AG04450 (cell line): ENCODE data around the gene MR1. TPM values are rescaled to one million over a fixed set of nuclear protein-coding genes. Genes with fewer than 3 reads are reported as not detected.

Experiments used
- CTCF ChIA-PET: fragments of 300-600, 350-600 bp; formaldehyde crosslinking; extraction: SDS; loops from one replicate; lab custom pipeline; 2022; ENCODE audit warnings: antibody characterized with exemption, inconsistent platforms; lab: Charles Lee
- POLR2A ChIA-PET: fragments of 350-600 bp; formaldehyde crosslinking; extraction: SDS; loops from one replicate; lab custom pipeline; 2021; ENCODE audit warnings: antibody characterized with exemption, inconsistent platforms; lab: Yijun Ruan, JAX
- DNase-seq: peaks from one replicate; pipeline ENCODE4 v3.0.0-alpha.2; 2011; ENCODE audit warnings: low read depth, low spot score
- H3K27ac ChIP-seq: one replicate; pipeline ENCODE4 v1.5.1; 2012; ENCODE audit warnings: low read depth, low read length, control low read depth
- H3K27me3 ChIP-seq: one replicate; pipeline ENCODE4 v1.6.0; 2012; ENCODE audit warnings: low read length; ENCODE audit not compliant: control insufficient read depth, insufficient read depth
- H3K4me3 ChIP-seq: 2 replicates; pipeline ENCODE4 v1.5.1; 2011; ENCODE audit warnings: mild to moderate bottlenecking, low read depth, low read length, control low read depth
- H3K9me3 ChIP-seq: 2 replicates; pipeline ENCODE4 v1.5.1; 2012; ENCODE audit warnings: low read length; ENCODE audit not compliant: control insufficient read depth, insufficient read depth
- polyA plus RNA-seq: library from polyadenylated mRNA; depleted of rRNA; stranded (reverse); fragments of >200 nt; gene quantifications from 2 replicates; pipeline ENCODE4 v1.2.3, GENCODE V29; 2011
- TF ChIP-seq, protein P1 (sequence below): IDR thresholded peaks from 2 replicates; pipeline ENCODE4 v1.5.1; 2011; ENCODE audit warnings: low read depth, low read length, control low read depth, inconsistent platforms

The MR1 gene
- polyA plus RNA-seq, 1 experiment: 17.2 TPM

DNA sequence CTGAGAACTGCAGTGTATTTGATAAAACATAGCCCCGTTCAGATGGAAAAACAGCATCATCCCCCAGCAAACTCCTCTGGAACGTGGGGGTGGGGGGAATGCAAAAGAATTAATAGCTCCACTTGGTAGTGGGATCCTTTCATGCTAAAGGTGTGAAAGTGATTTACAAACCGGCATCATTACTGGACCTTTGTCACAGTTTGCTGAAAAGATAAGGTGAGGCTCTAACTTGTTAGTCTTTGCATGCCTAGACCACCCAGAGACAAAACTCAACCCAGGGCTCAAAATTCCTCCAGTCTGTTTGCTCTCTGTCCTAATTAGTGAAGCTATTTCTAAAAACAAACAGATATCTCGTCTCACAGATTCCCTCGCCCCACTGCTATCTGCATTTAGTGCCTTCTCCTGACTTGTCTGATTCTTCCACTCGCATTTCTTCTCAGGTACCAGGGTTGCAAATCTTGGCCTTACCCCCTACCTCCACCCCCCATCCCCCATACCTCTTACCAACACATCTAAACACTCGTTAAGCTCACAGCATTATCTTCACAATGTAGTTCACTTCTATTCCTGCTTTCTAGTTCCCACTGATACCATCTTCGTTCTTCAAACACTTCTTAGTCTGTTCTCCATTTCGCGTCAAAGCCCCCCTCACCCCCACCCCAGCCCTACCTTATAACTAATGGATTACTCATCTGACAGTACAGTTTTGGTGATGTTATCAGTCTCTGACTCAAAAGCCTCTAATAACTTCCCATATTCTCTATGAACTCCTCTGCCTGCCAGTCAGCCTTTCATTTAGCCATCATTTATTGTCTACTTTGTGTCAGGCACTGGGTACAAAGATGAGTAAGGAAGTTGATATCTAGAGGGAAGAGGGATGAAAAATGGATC lies 66.5 kb downstream of the MR1 start:
- ChIA-PET POLR2A (interaction anchor here (2.8 to 4.7 kb wide), 2 partner anchors 11 to 41 kb away, joined by 24 to 28 read pairs; partner anchors contain the start of gene IER5), CTCF (interaction anchor here (0.6 to 1.6 kb wide), 6 partner anchors 9 to 174 kb away, joined by 3 to 7 read pairs (median 3); no protein-coding TSS in a partner anchor)
- H3K27ac ChIP-seq: peak overlapping the region; percentile 22
- H3K9me3 ChIP-seq: no peaks in the 10 kb centered on the region; the same call in 1 of the 2 replicates
- no peaks in the 10 kb centered on the region for H3K27me3 ChIP-seq
- TF ChIP-seq, protein P1, sequence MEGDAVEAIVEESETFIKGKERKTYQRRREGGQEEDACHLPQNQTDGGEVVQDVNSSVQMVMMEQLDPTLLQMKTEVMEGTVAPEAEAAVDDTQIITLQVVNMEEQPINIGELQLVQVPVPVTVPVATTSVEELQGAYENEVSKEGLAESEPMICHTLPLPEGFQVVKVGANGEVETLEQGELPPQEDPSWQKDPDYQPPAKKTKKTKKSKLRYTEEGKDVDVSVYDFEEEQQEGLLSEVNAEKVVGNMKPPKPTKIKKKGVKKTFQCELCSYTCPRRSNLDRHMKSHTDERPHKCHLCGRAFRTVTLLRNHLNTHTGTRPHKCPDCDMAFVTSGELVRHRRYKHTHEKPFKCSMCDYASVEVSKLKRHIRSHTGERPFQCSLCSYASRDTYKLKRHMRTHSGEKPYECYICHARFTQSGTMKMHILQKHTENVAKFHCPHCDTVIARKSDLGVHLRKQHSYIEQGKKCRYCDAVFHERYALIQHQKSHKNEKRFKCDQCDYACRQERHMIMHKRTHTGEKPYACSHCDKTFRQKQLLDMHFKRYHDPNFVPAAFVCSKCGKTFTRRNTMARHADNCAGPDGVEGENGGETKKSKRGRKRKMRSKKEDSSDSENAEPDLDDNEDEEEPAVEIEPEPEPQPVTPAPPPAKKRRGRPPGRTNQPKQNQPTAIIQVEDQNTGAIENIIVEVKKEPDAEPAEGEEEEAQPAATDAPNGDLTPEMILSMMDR: no peak
- no peak overlapping the region for H3K4me3 ChIP-seq
- no peak for DNase-seq

DNA sequence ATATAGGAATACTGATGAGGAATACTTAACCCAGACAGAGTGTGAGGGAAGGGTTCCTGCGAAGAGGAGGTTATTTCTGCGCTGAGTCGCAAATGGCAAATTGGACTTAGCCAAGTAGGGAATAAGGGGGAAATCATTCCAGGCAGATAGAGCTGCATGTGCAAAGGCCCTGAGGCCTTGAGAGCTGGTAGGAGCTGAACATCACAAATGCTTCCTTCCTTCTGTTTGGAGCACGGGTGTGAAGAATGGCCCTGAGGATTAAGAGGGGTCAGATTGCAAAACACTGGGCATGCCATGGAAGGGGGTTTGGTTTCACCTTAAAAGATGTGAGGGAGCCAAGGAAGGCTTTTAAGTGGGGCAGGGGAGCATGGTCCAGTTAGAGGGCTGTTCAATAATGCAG lies 67.2 kb downstream of the MR1 start:
- ChIA-PET CTCF (interaction anchor here (0.6 to 1.6 kb wide), 5 partner anchors 9 to 65 kb away, joined by 3 to 4 read pairs (median 3); no protein-coding TSS in a partner anchor), POLR2A (interaction anchor here (0.6 to 2.8 kb wide), 2 partner anchors 11 to 15 kb away, joined by 3 to 28 read pairs; partner anchors contain the start of gene IER5)

DNA sequence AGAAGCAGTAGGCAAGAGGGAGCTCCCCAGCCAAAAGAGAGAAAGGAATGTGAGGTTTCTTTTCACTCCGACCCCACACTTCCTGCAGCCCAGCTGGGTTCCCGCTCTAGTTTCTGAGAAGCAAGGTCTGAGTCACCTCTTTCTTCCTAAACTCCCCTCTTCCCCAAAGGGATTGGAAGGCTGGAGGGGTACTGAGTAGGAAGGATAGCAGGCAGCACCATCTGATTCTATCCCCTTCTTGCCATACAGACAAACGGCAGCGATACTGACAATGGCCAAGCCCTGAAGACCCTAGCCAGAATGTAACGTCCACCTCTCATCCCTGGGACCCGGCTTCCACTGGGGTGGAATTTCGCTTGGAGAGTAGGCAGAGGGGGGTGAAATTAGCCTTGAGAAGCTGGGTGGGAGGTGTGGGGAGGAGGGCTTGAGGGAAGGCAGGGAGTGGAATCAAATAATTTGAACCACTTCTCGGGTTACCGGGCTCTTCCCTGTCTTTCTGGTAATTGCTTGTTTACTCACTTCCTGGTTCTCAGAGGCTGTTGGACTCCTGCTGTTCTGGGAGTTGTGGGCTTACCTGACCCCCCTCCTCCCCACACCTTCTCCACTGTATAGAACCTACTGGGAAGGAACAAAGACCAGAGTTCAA lies 67.9 kb downstream of the MR1 start:
- DNase-seq: no peak
- H3K27me3 ChIP-seq: no peaks in the 10 kb centered on the region
- TF ChIP-seq, protein P1: no peak
- no peaks in the 10 kb centered on the region; the same call in 1 of the 2 replicates for H3K9me3 ChIP-seq
- no peak overlapping the region for H3K4me3 ChIP-seq
- ChIA-PET CTCF (interaction anchor here (1.1 to 1.6 kb wide), 4 partner anchors 8 to 64 kb away, joined by 3 to 4 read pairs (median 3); no protein-coding TSS in a partner anchor), POLR2A (interaction anchor here (0.6 to 2.8 kb wide), 2 partner anchors 12 to 16 kb away, joined by 3 to 28 read pairs; partner anchors contain the start of gene IER5)
- H3K27ac ChIP-seq: peak overlapping the region; percentile 87

More for the DNA sequence above, 67.2 kb downstream of the MR1 start:
- H3K27me3 ChIP-seq: no peaks in the 10 kb centered on the region
- peak overlapping the region; percentile 87 for H3K27ac ChIP-seq
- TF ChIP-seq, protein P1: no peak
- no peaks in the 10 kb centered on the region; the same call in 1 of the 2 replicates for H3K9me3 ChIP-seq
- no peak overlapping the region for H3K4me3 ChIP-seq
- DNase-seq: no peak

DNA sequence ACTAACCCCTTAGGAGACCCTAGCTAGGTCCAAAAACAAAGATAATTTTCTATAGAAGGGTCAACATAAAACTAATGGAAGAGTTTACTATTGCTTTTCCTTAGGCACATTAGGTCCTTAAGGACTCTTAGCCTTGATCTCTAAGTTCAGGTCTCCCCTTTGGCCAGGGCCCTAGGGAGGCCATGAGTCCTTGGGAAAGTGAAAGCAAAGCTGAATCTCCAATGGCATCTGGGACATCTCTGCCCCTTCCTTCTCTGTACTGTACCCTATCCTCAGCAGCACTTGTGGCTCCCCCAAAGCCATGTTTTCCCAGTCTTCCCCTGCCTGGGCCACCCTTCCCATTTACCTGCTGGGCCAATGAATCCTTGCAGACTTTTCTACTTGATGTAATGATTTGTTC lies 69.1 kb downstream of the MR1 start:
- TF ChIP-seq, protein P1: no peak
- no peaks in the 10 kb centered on the region for H3K27me3 ChIP-seq
- DNase-seq: no peak
- CTCF ChIA-PET: interaction anchor here (0.6 to 3.6 kb wide), 3 partner anchors 40 to 587 kb away, joined by 3 to 29 read pairs (median 4); no protein-coding TSS in a partner anchor
- no peak overlapping the region for H3K27ac ChIP-seq
- POLR2A ChIA-PET: no interaction called here
- no peaks in the 10 kb centered on the region; the same call in 1 of the 2 replicates for H3K9me3 ChIP-seq
- H3K4me3 ChIP-seq: no peak overlapping the region
